Peyer's patch (tissue), 4 donors: ENCODE measurements around the gene ISG20L2. TPM values are rescaled to one million over a fixed set of nuclear protein-coding genes. Genes with fewer than 3 reads are reported as not detected.
A peak's percentile ranks its signal among the peaks of the same experiment; 100 is the strongest.

Experiments
- DNase-seq, 3 donors: peaks; one replicate each; pipeline ENCODE4 v3.0.0-alpha.2; 2017 to 2019
- H3K27ac ChIP-seq, 4 donors: fragments of 200-600 bp; sonication (generic); one replicate each; pipeline ENCODE4 v1.5.1; 2016 to 2019
- H3K27me3 ChIP-seq, 2 donors: fragments of 200-600 bp; sonication (generic); one replicate each; pipeline ENCODE4 v1.5.1; 2019
- H3K36me3 ChIP-seq, 3 donors: fragments of 200-600 bp; sonication (generic); one replicate each; pipeline ENCODE4 v1.5.1; 2016 to 2019
- H3K4me1 ChIP-seq, 4 donors: fragments of 200-600 bp; sonication (generic); one replicate each; pipeline ENCODE4 v1.5.1; 2016 to 2019
- H3K4me3 ChIP-seq, 4 donors: fragments of 200-600 bp; sonication (generic); 1 replicate in 3 of 4; 2 replicates in 1 of 4; pipeline ENCODE4 v1.5.1; 2016 to 2019; ENCODE audit warnings: mild to moderate bottlenecking in 1 of 4
- H3K9me3 ChIP-seq, 4 donors: fragments of 200-600 bp; sonication (generic); one replicate each; pipeline ENCODE4 v1.5.1; 2016 to 2019; ENCODE audit warnings: mild to moderate bottlenecking in 1 of 4
- CTCF ChIP-seq, 6 experiments: fragments of 450-650 bp in 4 of 6; fragments of 200-600 bp in 2 of 6; sonication (generic) in 1 of 6; IDR thresholded peaks; one replicate each; pipeline ENCODE4 v1.5.1; 2017 to 2019; ENCODE audit warnings: antibody characterized with exemption in 6 of 6, mild to moderate bottlenecking in 3 of 6, moderate library complexity in 1 of 6
- POLR2A ChIP-seq, 2 donors: fragments of 450-650 bp; IDR thresholded peaks; one replicate each; pipeline ENCODE4 v1.5.1; 2017; ENCODE audit warnings: antibody characterized with exemption in 2 of 2, mild to moderate bottlenecking in 2 of 2, moderate library complexity in 2 of 2
- total RNA-seq, 4 donors: library from RNA; depleted of rRNA; stranded (reverse); fragments of >200 nt; gene quantifications; one replicate each; pipeline ENCODE4 v1.1.0, GENCODE V29; 2016

Gene ISG20L2
- total RNA-seq, 4 donors from 2014 or later = 22.4 to 47.2 (median 27.9) TPM

GRCh38 chr1:156689035-156689952, 39.3 kb downstream of the ISG20L2 start:
- no peaks in the 10 kb centered on the region for H3K9me3 ChIP-seq
- H3K4me1 ChIP-seq = peaks cover 0 to 18% (median 1%) of the 10 kb centered on the region in 4 donors
- H3K36me3 ChIP-seq = no peaks in the 10 kb centered on the region
- TF ChIP-seq POLR2A (IDR thresholded peaks at IDR 0.05) = no peak
- TF ChIP-seq CTCF (IDR thresholded peaks at IDR 0.05) = peak; percentile 70 to 92 (median 86)
- peaks cover 0 to 8% of the 10 kb centered on the region in 2 donors for H3K27me3 ChIP-seq
- DNase-seq = peak; percentile 74 to 90 (median 77)
- no peak overlapping the region for H3K27ac ChIP-seq
- no peak overlapping the region for H3K4me3 ChIP-seq

- Histone ChIP-seq H3K27ac (no peak overlapping the region), H3K27me3 (no peaks in the 10 kb centered on the region), H3K4me3 (no peak overlapping the region), H3K9me3 (no peaks in the 10 kb centered on the region), H3K36me3 (no peaks in the 10 kb centered on the region), H3K4me1 (peaks cover 0 to 2% (median under 1%) of the 10 kb centered on the region in 4 donors)
- TF ChIP-seq CTCF (IDR thresholded peaks at IDR 0.05) (no peak), POLR2A (IDR thresholded peaks at IDR 0.05) (no peak)
- no peak for DNase-seq
Observed at GRCh38 chr1:156684227-156684782, 44.3 kb downstream of the ISG20L2 start.

GRCh38 chr1:156682166-156682890, 46.2 kb downstream of the ISG20L2 start:
- Histone ChIP-seq H3K4me1 (peaks cover 0 to 7% (median 2%) of the 10 kb centered on the region in 4 donors), H3K9me3 (no peaks in the 10 kb centered on the region), H3K4me3 (no peak overlapping the region), H3K27ac (no peak overlapping the region), H3K36me3 (no peaks in the 10 kb centered on the region), H3K27me3 (peaks cover 0 to under 1% of the 10 kb centered on the region in 2 donors)
- DNase-seq = no peak
- TF ChIP-seq POLR2A (IDR thresholded peaks at IDR 0.05) = no peak
- TF ChIP-seq CTCF (IDR thresholded peaks at IDR 0.05) = no peak

GRCh38 chr1:156681196-156681960, 47.2 kb downstream of the ISG20L2 start:
- no peak for TF ChIP-seq POLR2A (IDR thresholded peaks at IDR 0.05)
- no peak for TF ChIP-seq CTCF (IDR thresholded peaks at IDR 0.05)
- H3K9me3 ChIP-seq = no peaks in the 10 kb centered on the region
- H3K4me1 ChIP-seq = peaks cover 0 to 17% (median 8%) of the 10 kb centered on the region in 4 donors
- H3K27me3 ChIP-seq = peaks cover 0 to 9% of the 10 kb centered on the region in 2 donors
- DNase-seq = no peak
- H3K36me3 ChIP-seq = no peaks in the 10 kb centered on the region
- H3K4me3 ChIP-seq = no peak overlapping the region
- no peak overlapping the region for H3K27ac ChIP-seq

- DNase-seq = no peak
- no peaks in the 10 kb centered on the region for H3K36me3 ChIP-seq
- H3K9me3 ChIP-seq = no peaks in the 10 kb centered on the region
- H3K4me1 ChIP-seq = peaks cover 0 to 25% (median 8%) of the 10 kb centered on the region in 4 donors
- H3K27ac ChIP-seq = no peak overlapping the region
- no peak for TF ChIP-seq POLR2A (IDR thresholded peaks at IDR 0.05)
- TF ChIP-seq CTCF (IDR thresholded peaks at IDR 0.05) = no peak
- H3K27me3 ChIP-seq = peaks cover 0 to 9% of the 10 kb centered on the region in 2 donors
- H3K4me3 ChIP-seq = no peak overlapping the region
Observed at GRCh38 chr1:156680056-156680455, 48.5 kb downstream of the ISG20L2 start.
